PC-3 (cell line): Measurements from ENCODE around the gene GALNT2. TPM values are rescaled to one million over a fixed set of nuclear protein-coding genes. Genes with fewer than 3 reads are reported as not detected.
A peak's percentile ranks its signal among the peaks of the same experiment; 100 is the strongest.

Experiments used
- ATAC-seq: fragments of 200-7000 bp; cut with Tn5 transposase; 2 replicates; pipeline ENCODE4 v1.9.1; 2020; ENCODE audit warnings: mild to moderate bottlenecking, moderate library complexity
- BruUV-seq: library from RNA; stranded (reverse); fragments of 400-500 nt; replicated peaks from 2 replicates; lab custom pipeline; 2021; lab: Mats Ljungman, UMichigan
- CTCF ChIA-PET: fragments of 300-600 bp; sonication (Branson Sonifier 250); formaldehyde crosslinking; loops from one replicate; lab custom pipeline; 2022; ENCODE audit warnings: antibody characterized with exemption; lab: Charles Lee
- POLR2A ChIA-PET: fragments of 300-600 bp; sonication (Branson Sonifier 250); formaldehyde crosslinking; loops from one replicate; lab custom pipeline; 2022; ENCODE audit warnings: antibody characterized with exemption; ENCODE audit not compliant: unreplicated experiment; lab: Charles Lee
- DNase-seq: peaks from one replicate; pipeline ENCODE4 v3.0.0-alpha.2; 2015
- H2AFZ ChIP-seq: fragments of 300-600 bp; sonication (generic); 2 replicates; pipeline ENCODE4 v1.6.0; 2016; ENCODE audit warnings: antibody characterized with exemption, low read length
- H3F3A ChIP-seq: fragments of 300-600 bp; sonication (generic); one replicate; pipeline ENCODE4 v1.6.0; 2017; ENCODE audit warnings: antibody characterized with exemption, low read length, control low read depth, mild to moderate bottlenecking; ENCODE audit not compliant: unreplicated experiment
- H3K27ac ChIP-seq: fragments of 300-600 bp; sonication (generic); 2 replicates; pipeline ENCODE4 v1.5.1; 2016; ENCODE audit warnings: mild to moderate bottlenecking, low read length
- H3K27me3 ChIP-seq: fragments of 300-600 bp; sonication (generic); 2 replicates; pipeline ENCODE4 v1.6.1; 2016; ENCODE audit warnings: low read length, mixed read lengths
- H3K36me3 ChIP-seq: fragments of 300-600 bp; sonication (generic); 2 replicates; pipeline ENCODE4 v1.6.1; 2016; ENCODE audit warnings: low read depth, mixed run types, low read length, mixed read lengths
- H3K4me1 ChIP-seq: fragments of 300-600 bp; sonication (generic); 2 replicates; pipeline ENCODE4 v1.5.1; 2016; ENCODE audit warnings: low read length; ENCODE audit not compliant: insufficient read depth
- H3K4me2 ChIP-seq: fragments of 300-600 bp; sonication (generic); 2 replicates; pipeline ENCODE4 v1.6.0; 2016; ENCODE audit warnings: low read length
- H3K4me3 ChIP-seq: fragments of 300-600 bp; sonication (generic); 2 replicates; pipeline ENCODE4 v1.5.1; 2016; ENCODE audit warnings: mild to moderate bottlenecking, low read length, mixed read lengths
- H3K79me2 ChIP-seq: fragments of 300-600 bp; sonication (generic); 2 replicates; pipeline ENCODE4 v1.6.1; 2017; ENCODE audit warnings: low read length, mixed read lengths
- H3K9ac ChIP-seq: fragments of 300-600 bp; sonication (generic); 2 replicates; pipeline ENCODE4 v1.6.0; 2016; ENCODE audit warnings: mild to moderate bottlenecking, low read length
- H3K9me2 ChIP-seq: fragments of 300-600 bp; sonication (generic); replicated peaks from 2 replicates; pipeline ENCODE4 v1.6.1; 2016; ENCODE audit warnings: mixed run types, low read length, mixed read lengths
- H3K9me3 ChIP-seq: fragments of 300-600 bp; sonication (generic); 2 replicates; pipeline ENCODE4 v1.6.1; 2016; ENCODE audit warnings: low read length, mixed read lengths
- H4K20me1 ChIP-seq: fragments of 300-600 bp; sonication (generic); 2 replicates; pipeline ENCODE4 v1.6.1; 2016; ENCODE audit warnings: low read length, mixed read lengths
- EZH2 ChIP-seq: fragments of 300-600 bp; sonication (generic); IDR thresholded peaks from one replicate; pipeline ENCODE4 v1.6.1; 2017; ENCODE audit warnings: antibody characterized with exemption, mild to moderate bottlenecking, low read length; ENCODE audit not compliant: unreplicated experiment
- EZH2phosphoT487 ChIP-seq: fragments of 300-600 bp; sonication (generic); IDR thresholded peaks from 2 replicates; pipeline ENCODE4 v1.6.1; 2018; ENCODE audit warnings: mild to moderate bottlenecking, antibody characterized with exemption, low read length, borderline replicate concordance
- intact Hi-C: fragments of 100-400 bp; cut with micrococcal nuclease; formaldehyde crosslinking; loops from 2 replicates; pipeline ENCODE4 v1.9.0; 2023
- total RNA-seq: library from RNA; depleted of rRNA; stranded (reverse); fragments of >200 nt; gene quantifications from 2 replicates; pipeline ENCODE4 v1.2.3, GENCODE V29; 2014
- TF ChIP-seq, protein P1 (sequence below): fragments of 300-600 bp; sonication (generic); conservative IDR thresholded peaks from 2 replicates; pipeline ENCODE4 v1.5.1; 2017; ENCODE audit warnings: antibody characterized with exemption, low read depth, mild to moderate bottlenecking, low read length

Gene GALNT2
- total RNA-seq, 1 experiment from 2014 or later, result 182 TPM

DNA sequence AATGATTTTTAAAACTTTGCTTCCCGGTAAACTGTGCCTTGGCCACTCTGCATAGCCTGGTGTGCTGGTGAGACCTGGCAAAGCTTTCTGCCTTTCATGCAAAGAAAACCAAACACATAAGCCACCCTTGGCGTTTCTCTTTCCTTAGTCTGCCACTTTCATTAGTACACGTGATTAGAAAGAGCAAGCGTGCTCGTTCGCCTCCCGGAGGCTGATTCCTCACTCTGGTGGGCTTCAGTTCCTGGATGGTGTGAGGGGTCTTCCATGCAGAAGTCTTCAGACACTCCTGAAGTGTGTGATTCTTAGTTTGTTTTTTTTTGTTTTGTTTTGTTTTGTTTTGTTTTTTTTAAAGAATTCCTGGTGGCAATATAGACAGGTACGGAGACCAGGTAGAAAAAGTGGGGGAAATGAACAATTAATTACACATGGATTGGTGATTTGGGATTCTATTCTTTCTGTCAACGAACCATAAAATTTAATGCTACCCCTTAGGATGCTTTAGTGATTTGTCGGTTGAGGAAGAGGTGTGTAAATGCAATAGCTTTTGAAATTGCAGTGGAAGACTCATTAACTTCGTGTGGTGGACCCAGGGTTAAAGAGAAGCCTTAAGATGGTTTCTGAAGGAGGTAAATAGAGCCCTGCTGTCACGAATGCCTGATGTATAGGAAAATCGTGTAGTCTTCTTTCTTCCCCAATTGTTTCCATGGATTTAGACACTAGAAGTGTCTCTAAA, 2.1 kb downstream of the GALNT2 start:
- Histone ChIP-seq H3K4me2 (peak overlapping the region; percentile 90), H3K9me2 (no peaks in the 10 kb centered on the region), H3K4me3 (peak overlapping the region; percentile 84), H3K4me1 (peaks cover 53% of the 10 kb centered on the region), H3K36me3 (no peaks in the 10 kb centered on the region), H3K9ac (peak overlapping the region; percentile 91), H3K27me3 (no peaks in the 10 kb centered on the region), H3F3A (peaks cover 4% of the 10 kb centered on the region), H3K9me3 (no peaks in the 10 kb centered on the region), H2AFZ (peak overlapping the region; percentile 4; the same call in 1 of the 2 replicates), H3K79me2 (peaks cover 68% of the 10 kb centered on the region), H3K27ac (peak overlapping the region; percentile 24), H4K20me1 (peaks cover 56% of the 10 kb centered on the region)
- peak; percentile 65 for DNase-seq
- BruUV-seq, result no TSS peak
- intact Hi-C loops, result loop anchor here (1.0 to 2.0 kb wide), 6 partner anchors 16 to 200 kb away; no protein-coding TSS in a partner anchor
- ATAC-seq, result no peak
- CTCF ChIA-PET, result interaction anchor here (0.6 to 1.2 kb wide), 4 partner anchors 16 to 136 kb away, joined by 3 to 4 read pairs (median 3); no protein-coding TSS in a partner anchor
- TF ChIP-seq, protein P1, sequence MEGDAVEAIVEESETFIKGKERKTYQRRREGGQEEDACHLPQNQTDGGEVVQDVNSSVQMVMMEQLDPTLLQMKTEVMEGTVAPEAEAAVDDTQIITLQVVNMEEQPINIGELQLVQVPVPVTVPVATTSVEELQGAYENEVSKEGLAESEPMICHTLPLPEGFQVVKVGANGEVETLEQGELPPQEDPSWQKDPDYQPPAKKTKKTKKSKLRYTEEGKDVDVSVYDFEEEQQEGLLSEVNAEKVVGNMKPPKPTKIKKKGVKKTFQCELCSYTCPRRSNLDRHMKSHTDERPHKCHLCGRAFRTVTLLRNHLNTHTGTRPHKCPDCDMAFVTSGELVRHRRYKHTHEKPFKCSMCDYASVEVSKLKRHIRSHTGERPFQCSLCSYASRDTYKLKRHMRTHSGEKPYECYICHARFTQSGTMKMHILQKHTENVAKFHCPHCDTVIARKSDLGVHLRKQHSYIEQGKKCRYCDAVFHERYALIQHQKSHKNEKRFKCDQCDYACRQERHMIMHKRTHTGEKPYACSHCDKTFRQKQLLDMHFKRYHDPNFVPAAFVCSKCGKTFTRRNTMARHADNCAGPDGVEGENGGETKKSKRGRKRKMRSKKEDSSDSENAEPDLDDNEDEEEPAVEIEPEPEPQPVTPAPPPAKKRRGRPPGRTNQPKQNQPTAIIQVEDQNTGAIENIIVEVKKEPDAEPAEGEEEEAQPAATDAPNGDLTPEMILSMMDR, result peak; percentile 29
- TF ChIP-seq EZH2, result no peak
- POLR2A ChIA-PET, result interaction anchor here (0.7 kb wide), 1 partner anchor 56 kb away, joined by 5 read pairs; no protein-coding TSS in a partner anchor

GRCh38 chr1:230069796-230070195, 2.8 kb downstream of the GALNT2 start:
- ATAC-seq, result no peak
- POLR2A ChIA-PET, result interaction anchor here (0.7 kb wide), 1 partner anchor 55 kb away, joined by 5 read pairs; no protein-coding TSS in a partner anchor
- CTCF ChIA-PET, result interaction anchor here (0.6 to 1.2 kb wide), 4 partner anchors 15 to 135 kb away, joined by 3 to 4 read pairs (median 3); no protein-coding TSS in a partner anchor

More at GRCh38 chr1:230069796-230070195, 2.8 kb downstream of the GALNT2 start:
- H3F3A ChIP-seq, result peaks cover 4% of the 10 kb centered on the region
- no peaks in the 10 kb centered on the region for H3K27me3 ChIP-seq
- H3K4me1 ChIP-seq, result peaks cover 59% of the 10 kb centered on the region
- H3K9me3 ChIP-seq, result no peaks in the 10 kb centered on the region
- intact Hi-C loops, result loop anchor here (1.0 to 2.0 kb wide), 5 partner anchors 15 to 199 kb away; no protein-coding TSS in a partner anchor
- H2AFZ ChIP-seq, result no peak overlapping the region
- H3K9me2 ChIP-seq, result no peaks in the 10 kb centered on the region
- H3K36me3 ChIP-seq, result no peaks in the 10 kb centered on the region; the same call in 1 of the 2 replicates
- no peak for TF ChIP-seq EZH2
- TF ChIP-seq EZH2phosphoT487, result no peak
- TF ChIP-seq, protein P1, result no peak
- H3K4me3 ChIP-seq, result peak overlapping the region; percentile 84
- peaks cover 75% of the 10 kb centered on the region for H3K79me2 ChIP-seq
- peak overlapping the region; percentile 90 for H3K4me2 ChIP-seq
- H3K9ac ChIP-seq, result peak overlapping the region; percentile 91
- no TSS peak for BruUV-seq
- 0 out of 2 replicates have a peak overlapping the region, but pooled peaks have one; percentile 24 for H3K27ac ChIP-seq
- H4K20me1 ChIP-seq, result peaks cover 62% of the 10 kb centered on the region
- peak; percentile 66 for DNase-seq
